IPS-20b (cell line): Measurements from ENCODE around the gene CEL.

Experiments
- H3K27ac ChIP-seq: one replicate; pipeline ENCODE4 v1.5.1; 2013; ENCODE audit warnings: low read length
- H3K27me3 ChIP-seq: 2 replicates; pipeline ENCODE4 v1.6.1; 2013; ENCODE audit warnings: mild to moderate bottlenecking, low read length, inconsistent platforms; ENCODE audit not compliant: insufficient read depth
- H3K36me3 ChIP-seq: 2 replicates; pipeline ENCODE4 v1.6.1; 2013; ENCODE audit warnings: low read depth, mild to moderate bottlenecking, inconsistent platforms, low read length, moderate library complexity; ENCODE audit not compliant: insufficient read depth
- H3K4me1 ChIP-seq: 2 replicates; pipeline ENCODE4 v1.6.1; 2013; ENCODE audit warnings: mild to moderate bottlenecking, control low read depth, inconsistent platforms, low read length, moderate library complexity; ENCODE audit not compliant: insufficient read depth
- H3K4me3 ChIP-seq: 2 replicates; pipeline ENCODE4 v1.5.1; 2013; ENCODE audit warnings: mild to moderate bottlenecking, low read length, inconsistent platforms
- H3K9ac ChIP-seq: 2 replicates; pipeline ENCODE4 v1.6.1; 2013; ENCODE audit warnings: low read depth, mild to moderate bottlenecking, inconsistent platforms, low read length, moderate library complexity
- H3K9me3 ChIP-seq: 2 replicates; pipeline ENCODE4 v1.6.1; 2013; ENCODE audit warnings: mild to moderate bottlenecking, low read depth, low read length, inconsistent platforms; ENCODE audit not compliant: insufficient read depth

The CEL gene

GRCh38 chr9:133118568-133118967 is 56.8 kb downstream of the CEL start:
- Histone ChIP-seq H3K4me3 (no peak overlapping the region), H3K36me3 (no peaks in the 10 kb centered on the region), H3K9me3 (no peaks in the 10 kb centered on the region), H3K4me1 (peaks cover 9% of the 10 kb centered on the region; the same call in 1 of the 2 replicates), H3K27me3 (peaks cover 62% of the 10 kb centered on the region), H3K27ac (no peak overlapping the region), H3K9ac (no peak overlapping the region)

- Histone ChIP-seq H3K4me3 (no peak overlapping the region), H3K36me3 (no peaks in the 10 kb centered on the region), H3K9me3 (no peaks in the 10 kb centered on the region), H3K4me1 (peaks cover 9% of the 10 kb centered on the region; the same call in 1 of the 2 replicates), H3K9ac (no peak overlapping the region), H3K27me3 (peaks cover 67% of the 10 kb centered on the region), H3K27ac (no peak overlapping the region)
Observed at GRCh38 chr9:133119103-133119845, 57.5 kb downstream of the CEL start.

DNA sequence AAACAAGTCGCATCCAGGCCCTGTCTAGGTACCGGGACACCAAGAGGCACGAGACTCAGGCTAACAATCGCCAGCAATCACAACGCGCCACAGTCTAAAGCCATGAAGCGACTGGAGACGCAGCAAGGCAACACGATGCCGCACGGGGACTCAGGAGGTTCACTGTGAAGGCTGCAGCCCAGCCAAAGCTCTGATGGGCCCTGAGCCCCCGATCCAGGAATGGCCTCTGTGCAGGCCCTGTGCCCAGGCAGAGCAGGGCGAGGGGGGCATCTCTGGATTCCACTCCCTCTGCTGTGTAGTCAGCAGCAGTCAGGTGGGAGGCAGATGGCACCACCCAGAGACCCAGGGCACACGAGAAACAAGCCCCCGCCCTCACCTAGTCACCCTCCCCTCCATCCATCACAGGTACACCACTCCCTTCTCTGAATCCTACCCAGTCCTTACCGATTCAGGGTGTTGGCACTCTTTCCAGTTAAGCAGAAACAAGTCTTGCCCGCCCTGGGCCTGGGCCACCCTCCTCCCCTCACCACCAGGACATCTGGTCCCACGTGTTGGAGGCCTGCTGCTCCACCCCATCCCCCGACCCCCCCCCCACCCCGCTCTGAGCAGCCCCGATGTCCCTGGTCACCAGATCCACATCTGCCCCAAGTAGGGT is 58.2 kb downstream of the CEL start:
- Histone ChIP-seq H3K4me3 (peak overlapping the region; percentile 70; the same call in 1 of the 2 replicates), H3K9ac (no peak overlapping the region)

GRCh38 chr9:133120501-133121197 is 58.9 kb downstream of the CEL start:
- no peaks in the 10 kb centered on the region for H3K9me3 ChIP-seq
- peak overlapping the region; percentile 70; the same call in 1 of the 2 replicates for H3K4me3 ChIP-seq
- no peaks in the 10 kb centered on the region for H3K36me3 ChIP-seq
- no peak overlapping the region for H3K27ac ChIP-seq
- H3K27me3 ChIP-seq, result peaks cover 78% of the 10 kb centered on the region
- H3K4me1 ChIP-seq, result peaks cover 9% of the 10 kb centered on the region; the same call in 1 of the 2 replicates
- peak overlapping the region; percentile 59; the same call in 1 of the 2 replicates for H3K9ac ChIP-seq

More for the DNA sequence above, 58.2 kb downstream of the CEL start:
- Histone ChIP-seq H3K36me3 (no peaks in the 10 kb centered on the region), H3K27ac (no peak overlapping the region), H3K9me3 (no peaks in the 10 kb centered on the region), H3K27me3 (peaks cover 74% of the 10 kb centered on the region), H3K4me1 (peaks cover 9% of the 10 kb centered on the region; the same call in 1 of the 2 replicates)
